Fibroblast of lung (primary cell): Measurements from ENCODE around the gene ACAA1. TPM values are rescaled to one million over a fixed set of nuclear protein-coding genes. Genes with fewer than 3 reads are reported as not detected.

ENCODE experiments used
- DNase-seq, 2 donors: peaks; one replicate each; pipeline versions ENCODE4 v3.0.0 to v3.0.0-alpha.2; 2010; ENCODE audit warnings: low read depth in 2 of 2
- H2AFZ ChIP-seq: 2 replicates; pipeline ENCODE4 v1.5.1; 2012; ENCODE audit warnings: low read length, control low read depth, inconsistent platforms
- H3K27ac ChIP-seq: 2 replicates; pipeline ENCODE4 v1.5.1; 2011; ENCODE audit warnings: low read length, control low read depth; ENCODE audit not compliant: insufficient read depth
- H3K27me3 ChIP-seq: 2 replicates; pipeline ENCODE4 v1.5.1; 2011; ENCODE audit warnings: mild to moderate bottlenecking, low read length; ENCODE audit not compliant: control insufficient read depth, insufficient read depth
- H3K36me3 ChIP-seq: 2 replicates; pipeline ENCODE4 v1.5.1; 2011; ENCODE audit warnings: low read length; ENCODE audit not compliant: control insufficient read depth, insufficient read depth
- H3K4me1 ChIP-seq: 2 replicates; pipeline ENCODE4 v1.5.1; 2011; ENCODE audit warnings: low read length; ENCODE audit not compliant: control insufficient read depth, insufficient read depth; ENCODE audit errors: extremely low read depth
- H3K4me2 ChIP-seq: 2 replicates; pipeline ENCODE4 v1.5.1; 2011; ENCODE audit warnings: low read length, control low read depth; ENCODE audit not compliant: insufficient read depth; ENCODE audit errors: extremely low read depth
- H3K4me3 ChIP-seq, 4 experiments: fragments of 200-600 bp in 1 of 4; sonication (generic) in 1 of 4; replicated peaks in 1 of 4; 2 replicates each; pipeline ENCODE4 v1.5.1; 2011 to 2016; ENCODE audit warnings: low read length in 4 of 4, low read depth in 3 of 4, mild to moderate bottlenecking in 3 of 4, control low read depth in 2 of 4, inconsistent platforms in 1 of 4, mixed read lengths in 1 of 4; ENCODE audit not compliant: insufficient read depth in 1 of 4; ENCODE audit errors: control extremely low read depth in 1 of 4
- H3K79me2 ChIP-seq: 2 replicates; pipeline ENCODE4 v1.5.1; 2012; ENCODE audit warnings: mild to moderate bottlenecking, low read length, inconsistent platforms; ENCODE audit not compliant: control insufficient read depth, insufficient read depth
- H3K9ac ChIP-seq: 2 replicates; pipeline ENCODE4 v1.5.1; 2011; ENCODE audit warnings: mild to moderate bottlenecking, low read length, control low read depth; ENCODE audit not compliant: insufficient read depth
- H3K9me3 ChIP-seq: 2 replicates; pipeline ENCODE4 v1.5.1; 2012; ENCODE audit warnings: low read depth, low read length; ENCODE audit not compliant: control insufficient read depth, insufficient read depth
- H4K20me1 ChIP-seq: 2 replicates; pipeline ENCODE4 v1.5.1; 2011; ENCODE audit warnings: low read length; ENCODE audit not compliant: control insufficient read depth, insufficient read depth; ENCODE audit errors: extremely low read depth
- EZH2 ChIP-seq: IDR thresholded peaks from 2 replicates; pipeline ENCODE4 v1.5.1; 2012; ENCODE audit warnings: low read length, control low read depth, mild to moderate bottlenecking; ENCODE audit errors: missing control alignments
- polyA plus RNA-seq, 2 donors: library from polyadenylated mRNA; depleted of rRNA in 1 of 2; stranded (reverse) in 1 of 2; unstranded in 1 of 2; fragments of >200 nt; gene quantifications; 2 replicates each; pipeline ENCODE4 v1.2.1, GENCODE V29; 2011 to 2012; ENCODE audit warnings: missing spikeins in 1 of 2
- total RNA-seq: library from RNA; depleted of rRNA; stranded (reverse); fragments of >200 nt; gene quantifications from 2 replicates; pipeline ENCODE4 v1.2.1, GENCODE V29; 2014
- TF ChIP-seq, protein P1 (sequence below), 2 donors: IDR thresholded peaks in 1 of 2; conservative IDR thresholded peaks in 1 of 2; 1 replicate in 1 of 2; 2 replicates in 1 of 2; pipeline ENCODE4 v1.5.1; 2011 to 2012; ENCODE audit warnings: low read length in 2 of 2, control low read depth in 1 of 2, inconsistent platforms in 1 of 2, low read depth in 1 of 2, mild to moderate bottlenecking in 1 of 2

ACAA1 gene
- total and polyA plus RNA-seq, 2 donors (not counting 1 experiment from before 2014, with no cell fraction given) = 40.6 to 41.0 TPM

DNA sequence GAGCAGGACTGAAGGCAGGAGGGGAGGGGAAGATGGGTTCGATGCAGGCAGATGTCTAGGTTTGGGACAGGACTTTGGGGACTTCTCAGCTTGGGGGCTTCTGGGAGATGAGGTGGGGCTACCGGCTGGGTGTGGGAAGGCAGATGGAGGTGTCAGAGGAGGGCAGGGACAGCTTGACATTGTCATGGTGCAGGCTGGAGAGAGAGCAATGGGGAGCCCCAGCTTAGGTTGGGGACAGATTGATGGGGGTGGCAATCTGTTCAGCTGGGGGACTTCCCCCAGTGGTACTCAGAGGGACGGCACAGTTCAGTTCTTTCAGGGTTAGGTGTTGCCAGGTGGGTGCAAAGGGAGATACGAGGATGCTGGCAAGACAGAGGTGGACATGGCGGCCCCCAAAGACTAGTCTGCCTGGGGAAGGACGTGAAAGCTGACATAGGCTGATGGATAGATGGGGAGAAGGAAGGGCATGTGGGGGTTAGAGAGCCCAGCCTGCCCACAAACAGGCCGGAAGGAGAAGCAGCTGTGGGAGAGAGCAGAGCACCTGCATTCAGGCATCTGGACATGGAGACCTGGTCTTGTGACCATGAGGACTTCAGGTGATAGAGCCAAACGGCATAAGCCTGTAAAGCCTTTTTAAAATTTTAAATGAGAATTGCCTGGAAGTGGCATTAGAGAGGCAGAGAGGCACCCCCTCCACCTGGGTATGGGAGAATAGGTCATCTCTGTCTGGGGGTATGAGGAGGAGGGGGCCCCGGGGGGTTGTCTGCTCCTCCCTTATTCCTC lies 21.1 kb downstream of the ACAA1 start:
- Histone ChIP-seq H3K4me2 (no peak overlapping the region), H3K27ac (no peak overlapping the region), H3K9ac (no peak overlapping the region), H2AFZ (no peak overlapping the region), H4K20me1 (no peaks in the 10 kb centered on the region), H3K4me1 (no peaks in the 10 kb centered on the region), H3K79me2 (no peaks in the 10 kb centered on the region), H3K9me3 (no peaks in the 10 kb centered on the region), H3K4me3 (no peak overlapping the region), H3K36me3 (no peaks in the 10 kb centered on the region), H3K27me3 (no peaks in the 10 kb centered on the region)
- TF ChIP-seq, protein P1, sequence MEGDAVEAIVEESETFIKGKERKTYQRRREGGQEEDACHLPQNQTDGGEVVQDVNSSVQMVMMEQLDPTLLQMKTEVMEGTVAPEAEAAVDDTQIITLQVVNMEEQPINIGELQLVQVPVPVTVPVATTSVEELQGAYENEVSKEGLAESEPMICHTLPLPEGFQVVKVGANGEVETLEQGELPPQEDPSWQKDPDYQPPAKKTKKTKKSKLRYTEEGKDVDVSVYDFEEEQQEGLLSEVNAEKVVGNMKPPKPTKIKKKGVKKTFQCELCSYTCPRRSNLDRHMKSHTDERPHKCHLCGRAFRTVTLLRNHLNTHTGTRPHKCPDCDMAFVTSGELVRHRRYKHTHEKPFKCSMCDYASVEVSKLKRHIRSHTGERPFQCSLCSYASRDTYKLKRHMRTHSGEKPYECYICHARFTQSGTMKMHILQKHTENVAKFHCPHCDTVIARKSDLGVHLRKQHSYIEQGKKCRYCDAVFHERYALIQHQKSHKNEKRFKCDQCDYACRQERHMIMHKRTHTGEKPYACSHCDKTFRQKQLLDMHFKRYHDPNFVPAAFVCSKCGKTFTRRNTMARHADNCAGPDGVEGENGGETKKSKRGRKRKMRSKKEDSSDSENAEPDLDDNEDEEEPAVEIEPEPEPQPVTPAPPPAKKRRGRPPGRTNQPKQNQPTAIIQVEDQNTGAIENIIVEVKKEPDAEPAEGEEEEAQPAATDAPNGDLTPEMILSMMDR (conservative IDR thresholded peaks at IDR 0.05 in 1 of 2, IDR thresholded peaks at IDR 0.05 in 1 of 2; ENCODE audit: low read depth in 1 of 2, low read length in 2 of 2) = no peak
- TF ChIP-seq EZH2 = no peak
- DNase-seq = no peak

DNA sequence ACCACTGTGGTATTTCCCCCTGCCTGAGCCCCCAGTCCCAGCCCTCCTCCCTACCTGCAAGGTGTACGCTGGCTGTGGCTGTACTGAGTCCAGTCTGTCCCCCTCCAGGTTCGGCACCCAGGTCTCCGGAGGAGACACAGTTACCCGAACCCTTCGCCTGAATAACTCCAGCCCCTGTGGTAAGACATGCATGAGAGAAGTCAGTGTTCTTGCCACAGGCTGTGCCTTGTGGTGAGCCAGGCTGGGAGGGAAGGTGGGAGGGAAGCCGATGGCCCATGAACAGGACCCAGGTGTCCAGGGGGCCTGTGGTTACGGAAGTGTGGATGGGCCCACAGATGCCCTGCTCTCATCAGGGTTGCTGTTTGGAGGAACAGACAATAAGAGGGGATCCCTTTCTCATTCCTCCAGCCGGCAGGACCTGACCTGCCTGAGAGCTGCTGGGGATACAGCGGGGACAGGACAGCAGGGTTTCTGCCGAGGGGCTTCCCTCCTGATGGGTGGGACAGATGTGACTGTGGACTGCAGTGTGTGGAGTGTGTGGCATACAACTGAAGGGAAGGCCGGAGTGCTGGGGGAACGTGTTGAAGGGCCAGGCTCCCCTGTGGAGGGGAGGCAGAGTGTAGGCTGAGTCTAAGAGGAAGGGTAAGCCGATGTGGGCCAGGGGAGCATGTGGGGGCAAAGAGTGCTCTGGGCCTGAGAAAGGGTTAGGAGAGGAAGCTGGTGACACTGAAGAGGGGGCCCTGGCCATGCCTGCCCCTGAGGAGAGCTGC lies 21.9 kb downstream of the ACAA1 start:
- Histone ChIP-seq H2AFZ (no peak overlapping the region), H4K20me1 (no peaks in the 10 kb centered on the region), H3K4me3 (no peak overlapping the region), H3K4me1 (no peaks in the 10 kb centered on the region), H3K27ac (no peak overlapping the region), H3K79me2 (no peaks in the 10 kb centered on the region), H3K9me3 (no peaks in the 10 kb centered on the region), H3K27me3 (no peaks in the 10 kb centered on the region), H3K4me2 (no peak overlapping the region), H3K9ac (no peak overlapping the region), H3K36me3 (no peaks in the 10 kb centered on the region)
- no peak for DNase-seq
- no peak for TF ChIP-seq EZH2
- TF ChIP-seq, protein P1 (conservative IDR thresholded peaks at IDR 0.05 in 1 of 2, IDR thresholded peaks at IDR 0.05 in 1 of 2; ENCODE audit: low read depth in 1 of 2, low read length in 2 of 2) = no peak

DNA sequence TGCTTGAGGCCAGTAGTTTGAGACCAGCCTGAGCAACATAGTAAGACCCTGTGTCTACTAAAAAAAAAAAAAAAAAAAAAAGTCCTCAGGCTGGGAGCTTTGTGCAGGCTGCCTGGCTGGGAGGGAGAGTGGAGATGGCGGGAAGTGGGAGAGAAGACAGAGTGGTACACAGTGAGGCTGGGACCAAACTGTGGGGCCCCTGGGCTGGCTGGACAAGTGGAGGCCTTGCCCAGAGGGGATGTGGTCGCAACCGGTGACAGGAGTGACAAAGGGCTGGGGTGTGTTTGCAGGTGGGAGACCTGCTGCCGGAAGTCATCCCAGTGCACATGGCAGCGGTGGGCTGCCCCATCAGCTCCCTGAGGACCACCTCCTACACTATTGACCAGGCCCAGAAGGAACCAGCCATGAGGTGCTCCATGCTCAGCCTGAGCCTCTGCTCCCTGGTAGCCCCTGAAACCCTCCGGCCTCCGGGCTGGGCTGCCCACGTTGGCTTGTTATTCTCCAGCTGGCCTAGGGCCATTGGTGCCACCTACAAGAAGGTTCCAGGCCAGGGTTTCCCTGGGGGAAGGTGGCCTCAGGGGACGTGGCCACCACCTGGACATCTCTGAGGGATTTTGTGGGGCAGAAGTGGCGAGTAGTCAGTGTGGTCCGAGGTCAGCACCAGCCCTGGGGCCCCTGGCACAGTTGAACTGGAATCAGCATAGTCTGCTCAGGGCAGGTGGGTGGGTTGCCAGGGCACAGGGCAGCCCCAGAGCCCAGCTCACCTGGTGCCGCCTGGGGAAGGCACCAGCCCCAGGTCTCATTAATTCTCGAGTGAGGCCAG lies 22.7 kb downstream of the ACAA1 start:
- no peaks in the 10 kb centered on the region for H4K20me1 ChIP-seq
- no peaks in the 10 kb centered on the region for H3K27me3 ChIP-seq
- no peak overlapping the region for H3K4me2 ChIP-seq
- H3K79me2 ChIP-seq = no peaks in the 10 kb centered on the region
- H3K9ac ChIP-seq = no peak overlapping the region
- H3K4me1 ChIP-seq = no peaks in the 10 kb centered on the region
- H3K9me3 ChIP-seq = no peaks in the 10 kb centered on the region
- no peak for TF ChIP-seq EZH2
- TF ChIP-seq, protein P1 (conservative IDR thresholded peaks at IDR 0.05 in 1 of 2, IDR thresholded peaks at IDR 0.05 in 1 of 2; ENCODE audit: low read depth in 1 of 2, low read length in 2 of 2) = no peak
- H3K36me3 ChIP-seq = no peaks in the 10 kb centered on the region
- H3K4me3 ChIP-seq = no peak overlapping the region
- H3K27ac ChIP-seq = no peak overlapping the region
- DNase-seq = no peak
- no peak overlapping the region for H2AFZ ChIP-seq
